ENCODE data around the gene RIC3.

The RIC3 gene

GRCh38 chr11:8067567-8067928 lies 101.3 kb downstream of the RIC3 start:
- no peak for DNase-seq (ENCODE audit: low read depth)

DNA sequence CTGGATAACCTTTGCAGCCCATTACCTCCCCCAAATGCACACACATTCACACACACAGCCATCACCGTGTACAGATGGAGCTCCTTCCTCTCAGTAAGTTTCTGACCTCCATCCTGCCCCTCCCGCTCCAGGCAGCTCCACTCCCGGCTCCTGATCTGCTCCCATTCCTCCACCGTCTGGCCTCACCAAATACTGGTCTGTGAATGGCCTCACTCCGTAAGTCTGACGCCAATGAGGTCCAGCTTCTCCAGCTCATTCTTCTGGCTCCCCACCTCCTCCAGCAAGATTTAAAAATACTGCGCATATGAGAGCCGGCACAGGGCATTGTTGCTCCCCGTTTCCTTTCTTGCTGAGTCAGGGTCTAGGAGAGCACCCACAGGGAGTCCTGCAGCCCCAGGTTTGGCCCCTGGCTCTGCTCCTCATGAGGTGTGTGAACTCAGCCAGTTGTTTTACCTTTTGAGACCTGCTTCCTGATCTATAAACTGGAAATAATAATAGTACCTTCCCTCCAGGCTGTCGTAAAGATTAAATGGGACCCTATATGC lies 101.8 kb downstream of the RIC3 start:
- DNase-seq (ENCODE audit: low read depth) = no peak

DNA sequence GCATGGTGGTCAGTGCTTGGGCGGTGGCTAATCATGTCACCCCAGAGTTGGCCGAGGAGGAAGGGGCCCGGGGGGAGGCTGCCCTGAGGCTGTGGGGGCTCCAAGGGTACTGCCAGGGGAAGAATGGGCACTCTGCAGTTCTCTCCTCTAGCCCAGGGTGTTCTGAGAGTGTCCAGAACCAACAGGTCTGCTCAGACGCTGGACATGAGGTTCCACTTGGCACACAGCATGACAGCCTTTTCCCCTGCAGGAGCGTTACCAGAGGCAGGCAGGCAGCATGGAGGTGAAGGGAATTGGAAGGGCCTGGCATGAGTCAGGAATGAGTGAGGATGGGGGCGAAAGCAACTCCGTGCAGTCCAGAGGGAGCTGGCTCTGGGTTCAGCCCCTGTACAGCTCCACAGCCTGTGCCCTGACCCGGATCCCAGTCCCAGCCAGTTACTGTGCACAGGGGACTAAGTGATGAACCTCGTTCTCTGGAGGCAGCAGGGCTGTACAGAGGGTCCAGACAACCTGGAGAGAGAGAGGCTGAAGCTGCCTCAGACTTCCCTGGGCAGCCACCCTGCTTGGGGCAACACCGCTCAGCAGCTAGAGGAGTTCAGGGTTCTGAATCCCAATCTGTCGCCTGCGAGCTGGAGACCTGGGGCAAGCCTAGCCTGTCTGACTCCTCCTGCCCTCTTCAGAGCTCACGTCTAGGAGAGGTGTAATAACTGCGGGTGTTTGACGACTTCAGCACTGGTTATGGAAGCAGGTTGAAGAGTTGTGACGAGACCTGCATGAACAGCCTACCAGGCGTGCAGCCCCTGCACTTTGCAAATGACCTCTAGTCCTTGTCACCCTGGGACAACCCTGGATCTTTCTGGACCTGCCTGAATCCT lies 102.6 kb downstream of the RIC3 start:
- no peak for DNase-seq (ENCODE audit: low read depth)

GRCh38 chr11:8065031-8065430 lies 103.8 kb downstream of the RIC3 start:
- DNase-seq (ENCODE audit: low read depth) = no peak

- no peak for DNase-seq (ENCODE audit: low read depth)
These were observed 105.5 kb downstream of the RIC3 start for GRCh38 chr11:8063324-8063723.

- no peak for DNase-seq (ENCODE audit: low read depth)
These were observed 106.0 kb downstream of the RIC3 start for GRCh38 chr11:8062781-8063257.

- no peak for DNase-seq (ENCODE audit: low read depth)
These were observed 107.0 kb downstream of the RIC3 start for GRCh38 chr11:8061555-8062428.

GRCh38 chr11:8060801-8061554 lies 107.8 kb downstream of the RIC3 start:
- DNase-seq (ENCODE audit: low read depth) = no peak

GRCh38 chr11:8060146-8060719 lies 108.6 kb downstream of the RIC3 start:
- DNase-seq (ENCODE audit: low read depth) = no peak

DNA sequence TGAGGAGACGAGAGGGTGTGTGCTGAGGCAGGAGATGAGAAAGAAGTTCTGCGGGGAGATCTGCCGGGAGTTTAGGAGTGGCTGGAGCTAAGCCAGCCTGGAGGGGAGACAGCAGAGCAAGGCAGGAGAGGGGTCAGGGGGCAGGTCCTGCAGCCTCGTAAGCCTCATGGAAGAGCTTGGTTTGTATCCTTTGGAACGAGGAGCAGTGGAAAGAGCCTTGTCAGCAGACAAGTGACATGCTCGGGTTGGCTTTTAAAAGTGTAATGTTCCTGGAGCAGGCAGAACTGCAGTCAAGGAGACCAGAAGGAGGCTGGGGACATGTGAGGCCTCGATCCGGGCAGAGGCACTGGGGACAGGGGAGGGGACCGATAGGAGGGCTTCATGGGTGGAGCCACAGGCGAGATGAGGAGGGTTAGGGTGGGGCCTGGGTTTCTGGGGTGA lies 109.2 kb downstream of the RIC3 start:
- no peak for DNase-seq (ENCODE audit: low read depth)

DNA sequence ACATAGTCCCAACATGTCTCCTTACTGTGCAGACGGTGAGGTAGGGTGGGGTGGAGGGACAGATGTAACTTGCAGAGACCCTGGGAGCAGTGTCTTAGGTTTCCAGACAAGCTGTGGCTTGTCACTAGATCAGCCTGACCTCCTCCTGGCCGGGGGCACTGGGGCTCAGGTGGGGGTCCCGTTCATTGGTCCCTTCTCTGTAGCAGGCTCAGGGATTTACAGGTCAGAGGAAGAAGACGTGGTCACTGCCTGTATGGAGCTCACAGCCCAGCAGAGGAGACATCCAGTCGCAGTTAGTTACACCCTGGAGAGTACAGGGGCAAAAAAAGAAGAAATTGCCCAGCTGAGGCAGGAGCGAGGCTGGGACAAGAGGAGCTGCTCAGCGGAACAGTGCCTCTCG lies 109.8 kb downstream of the RIC3 start:
- no peak for DNase-seq (ENCODE audit: low read depth)

DNA sequence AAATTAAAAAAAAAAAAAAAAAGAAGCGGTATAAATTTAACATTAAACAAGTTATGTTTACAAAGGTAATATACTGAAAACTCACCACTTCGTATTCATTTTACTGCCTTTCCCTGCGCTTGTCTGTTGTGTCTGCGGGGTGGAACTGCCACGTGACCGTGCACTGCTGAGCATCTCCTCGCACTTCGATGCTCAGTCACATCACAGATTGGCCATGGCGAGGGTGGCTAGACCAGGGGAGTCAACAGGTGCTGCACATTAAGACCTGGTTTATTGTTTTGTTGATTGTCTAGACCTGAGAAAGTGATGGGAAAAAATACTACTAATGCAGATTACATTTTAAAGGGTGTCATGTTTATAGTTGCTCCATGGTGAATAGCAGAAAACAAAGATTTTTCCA lies 110.6 kb downstream of the RIC3 start:
- no peak for DNase-seq (ENCODE audit: low read depth)

- no peak for DNase-seq (ENCODE audit: low read depth)
These were observed 111.9 kb downstream of the RIC3 start for GRCh38 chr11:8056810-8057463.
